HUES6 (cell line): ENCODE measurements around the gene AFF3.
A peak's percentile ranks its signal among the peaks of the same experiment; 100 is the strongest.
"Not testable (repeated sequence)": the region's sequence is repeated elsewhere in the genome, so short reads cannot be mapped to it uniquely, and the experiment has no call there.

Source experiments
- H3K27ac ChIP-seq: 2 replicates; pipeline ENCODE4 v1.7.0; 2013; ENCODE audit warnings: low read depth, mild to moderate bottlenecking, low read length, inconsistent platforms
- H3K27me3 ChIP-seq: 2 replicates; pipeline ENCODE4 v1.6.1; 2013; ENCODE audit warnings: low read length; ENCODE audit not compliant: control insufficient read depth, insufficient read depth
- H3K36me3 ChIP-seq: 2 replicates; pipeline ENCODE4 v1.6.1; 2013; ENCODE audit warnings: low read length; ENCODE audit not compliant: control insufficient read depth, insufficient read depth
- H3K4me1 ChIP-seq: 2 replicates; pipeline ENCODE4 v1.6.1; 2013; ENCODE audit warnings: low read length; ENCODE audit not compliant: control insufficient read depth, insufficient read depth
- H3K4me3 ChIP-seq: 2 replicates; pipeline ENCODE4 v1.5.1; 2013; ENCODE audit warnings: low read depth, low read length
- H3K9ac ChIP-seq: one replicate; pipeline ENCODE4 v1.6.1; 2013; ENCODE audit warnings: mild to moderate bottlenecking, low read length
- H3K9me3 ChIP-seq: 2 replicates; pipeline ENCODE4 v1.6.1; 2013; ENCODE audit warnings: low read depth, low read length; ENCODE audit not compliant: control insufficient read depth, insufficient read depth

AFF3 gene

GRCh38 chr2:99777656-99778290 is 364.6 kb downstream of the AFF3 start:
- no peaks in the 10 kb centered on the region for H3K36me3 ChIP-seq
- H3K27me3 ChIP-seq = no peaks in the 10 kb centered on the region
- no peak overlapping the region for H3K4me3 ChIP-seq
- H3K9ac ChIP-seq = no peak overlapping the region
- no peaks in the 10 kb centered on the region for H3K4me1 ChIP-seq
- peaks cover 14% of the 10 kb centered on the region for H3K9me3 ChIP-seq
- H3K27ac ChIP-seq = no peak overlapping the region

- Histone ChIP-seq H3K27ac (no peak overlapping the region), H3K9ac (no peak overlapping the region), H3K27me3 (no peaks in the 10 kb centered on the region), H3K4me1 (no peaks in the 10 kb centered on the region), H3K4me3 (no peak overlapping the region), H3K36me3 (no peaks in the 10 kb centered on the region), H3K9me3 (peaks cover 14% of the 10 kb centered on the region)
Measured at GRCh38 chr2:99776906-99777646, 365.3 kb downstream of the AFF3 start.

- no peaks in the 10 kb centered on the region for H3K4me1 ChIP-seq
- H3K4me3 ChIP-seq = no peak overlapping the region
- peaks cover 14% of the 10 kb centered on the region for H3K9me3 ChIP-seq
- H3K27me3 ChIP-seq = no peaks in the 10 kb centered on the region
- H3K27ac ChIP-seq = 0 out of 2 replicates have a peak overlapping the region, but pooled peaks have one; percentile 25
- no peak overlapping the region for H3K9ac ChIP-seq
- no peaks in the 10 kb centered on the region for H3K36me3 ChIP-seq
Measured at GRCh38 chr2:99776206-99776905, 366.0 kb downstream of the AFF3 start.

- H3K27me3 ChIP-seq = no peaks in the 10 kb centered on the region
- H3K4me1 ChIP-seq = no peaks in the 10 kb centered on the region
- H3K9ac ChIP-seq = no peak overlapping the region
- no peak overlapping the region for H3K4me3 ChIP-seq
- H3K36me3 ChIP-seq = no peaks in the 10 kb centered on the region
- peaks cover 14% of the 10 kb centered on the region for H3K9me3 ChIP-seq
- H3K27ac ChIP-seq = 0 out of 2 replicates have a peak overlapping the region, but pooled peaks have one; percentile 25
Measured at GRCh38 chr2:99775585-99775984, 366.8 kb downstream of the AFF3 start.

- not testable (repeated sequence) for H3K36me3 ChIP-seq, H3K4me1 ChIP-seq, H3K9me3 ChIP-seq, H3K4me3 ChIP-seq, H3K27ac ChIP-seq, H3K9ac ChIP-seq, H3K27me3 ChIP-seq
Measured at GRCh38 chr2:99773642-99774041, 368.7 kb downstream of the AFF3 start.

GRCh38 chr2:99772591-99773331 is 369.6 kb downstream of the AFF3 start:
- Histone ChIP-seq H3K9me3 (no peaks in the 10 kb centered on the region), H3K27ac (no peak overlapping the region), H3K9ac (no peak overlapping the region), H3K4me1 (no peaks in the 10 kb centered on the region), H3K27me3 (no peaks in the 10 kb centered on the region), H3K36me3 (no peaks in the 10 kb centered on the region), H3K4me3 (no peak overlapping the region)

- H3K9me3 ChIP-seq = no peaks in the 10 kb centered on the region
- H3K4me3 ChIP-seq = no peak overlapping the region
- no peaks in the 10 kb centered on the region for H3K4me1 ChIP-seq
- no peaks in the 10 kb centered on the region for H3K27me3 ChIP-seq
- no peak overlapping the region for H3K27ac ChIP-seq
- H3K9ac ChIP-seq = no peak overlapping the region
- H3K36me3 ChIP-seq = no peaks in the 10 kb centered on the region
Measured at GRCh38 chr2:99771681-99772333, 370.6 kb downstream of the AFF3 start.

GRCh38 chr2:99770876-99771275 is 371.5 kb downstream of the AFF3 start:
- no peak overlapping the region for H3K27ac ChIP-seq
- no peaks in the 10 kb centered on the region for H3K9me3 ChIP-seq
- H3K36me3 ChIP-seq = no peaks in the 10 kb centered on the region
- no peaks in the 10 kb centered on the region for H3K27me3 ChIP-seq
- H3K4me1 ChIP-seq = no peaks in the 10 kb centered on the region
- no peak overlapping the region for H3K4me3 ChIP-seq
- H3K9ac ChIP-seq = no peak overlapping the region

GRCh38 chr2:99765731-99766318 is 376.6 kb downstream of the AFF3 start:
- H3K27me3 ChIP-seq = no peaks in the 10 kb centered on the region
- H3K27ac ChIP-seq = no peak overlapping the region
- no peaks in the 10 kb centered on the region for H3K4me1 ChIP-seq
- no peak overlapping the region for H3K4me3 ChIP-seq
- no peaks in the 10 kb centered on the region for H3K36me3 ChIP-seq
- no peak overlapping the region for H3K9ac ChIP-seq
- H3K9me3 ChIP-seq = no peaks in the 10 kb centered on the region

- no peaks in the 10 kb centered on the region for H3K36me3 ChIP-seq
- no peak overlapping the region for H3K27ac ChIP-seq
- H3K9me3 ChIP-seq = no peaks in the 10 kb centered on the region
- H3K27me3 ChIP-seq = no peaks in the 10 kb centered on the region
- no peak overlapping the region for H3K9ac ChIP-seq
- H3K4me1 ChIP-seq = no peaks in the 10 kb centered on the region
- H3K4me3 ChIP-seq = no peak overlapping the region
Measured at GRCh38 chr2:99763764-99764163, 378.6 kb downstream of the AFF3 start.
